Activated B cell treated with CpG ODN at 0.5 μM for 24 hours (primary cell): ENCODE data around the gene DAPK1. TPM values are rescaled to one million over a fixed set of nuclear protein-coding genes. Genes with fewer than 3 reads are reported as not detected.

ENCODE experiments used
- ATAC-seq: fragments of 200-7000 bp; cut with Tn5 transposase; one replicate; pipeline ENCODE4 v1.10.0; 2021; ENCODE audit warnings: low read depth, mild to moderate bottlenecking, moderate library complexity
- CTCF ChIA-PET: fragments of 350-600 bp; sonication (Branson Sonifier 250); formaldehyde crosslinking; loops from one replicate; lab custom pipeline; 2021; ENCODE audit warnings: antibody characterized with exemption; lab: Charles Lee
- POLR2A ChIA-PET: fragments of 350-600 bp; sonication (Branson Sonifier 250); formaldehyde crosslinking; loops from one replicate; lab custom pipeline; 2021; ENCODE audit warnings: antibody characterized with exemption; lab: Charles Lee
- DNase-seq: peaks from one replicate; pipeline ENCODE4 v3.0.0; 2022
- H3K27ac Mint-ChIP-seq: one replicate; pipeline ENCODE4 v1.8.0; 2020; ENCODE audit warnings: mixed read lengths
- H3K27me3 Mint-ChIP-seq: one replicate; pipeline ENCODE4 v1.8.0; 2021; ENCODE audit warnings: mixed read lengths
- H3K36me3 Mint-ChIP-seq: one replicate; pipeline ENCODE4 v1.8.0; 2021; ENCODE audit warnings: low read depth, mixed read lengths
- H3K4me1 Mint-ChIP-seq: one replicate; pipeline ENCODE4 v1.8.0; 2021; ENCODE audit warnings: mixed read lengths
- H3K4me3 Mint-ChIP-seq: one replicate; pipeline ENCODE4 v1.8.0; 2020; ENCODE audit warnings: mild to moderate bottlenecking, mixed read lengths
- H3K9me3 Mint-ChIP-seq: one replicate; pipeline ENCODE4 v1.8.0; 2020; ENCODE audit warnings: mixed read lengths
- CTCF ChIP-seq: fragments of 200-600 bp; IDR thresholded peaks from one replicate; pipeline ENCODE4 v1.8.0; 2022; ENCODE audit warnings: antibody characterized with exemption, mild to moderate bottlenecking
- intact Hi-C: fragments of 100-400 bp; cut with micrococcal nuclease; formaldehyde crosslinking; loops from one replicate; pipeline ENCODE4 v1.15.1; 2024
- total RNA-seq: library from RNA; stranded (reverse); gene quantifications from 2 replicates; pipeline ENCODE4 v1.2.3, GENCODE V29; 2022

DAPK1 gene
- total RNA-seq, 1 donor from 2014 or later, result 1.0 TPM

DNA sequence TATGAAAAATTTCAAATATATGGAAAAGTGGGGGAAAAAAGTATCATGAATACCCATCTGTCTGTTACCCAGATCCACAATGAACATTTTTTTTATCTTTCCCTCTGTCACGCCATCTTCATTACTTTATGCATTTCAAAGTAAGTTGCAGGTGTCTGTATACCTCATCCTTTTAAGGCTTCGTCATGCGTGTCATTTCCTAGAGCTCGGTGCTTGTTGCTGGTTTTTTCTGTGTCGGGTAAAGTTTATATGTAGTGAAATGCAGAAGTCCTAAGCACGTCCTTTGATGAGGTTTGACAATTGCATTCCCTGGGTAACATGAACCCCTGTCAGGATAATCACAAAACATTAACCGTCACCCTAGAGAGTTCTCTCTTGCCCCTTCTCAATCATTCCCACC is 52.1 kb downstream of the DAPK1 start:
- CTCF ChIA-PET, result no interaction called here
- H3K27ac Mint-ChIP-seq, result no peak overlapping the region
- no peak overlapping the region for H3K4me3 Mint-ChIP-seq
- H3K36me3 Mint-ChIP-seq, result no peaks in the 10 kb centered on the region
- DNase-seq (no peak), ATAC-seq (no peak)
- H3K4me1 Mint-ChIP-seq, result no peaks in the 10 kb centered on the region
- intact Hi-C loops, result no loop called here
- POLR2A ChIA-PET, result no interaction called here
- no peaks in the 10 kb centered on the region for H3K9me3 Mint-ChIP-seq
- no peak for TF ChIP-seq CTCF
- no peaks in the 10 kb centered on the region for H3K27me3 Mint-ChIP-seq

DNA sequence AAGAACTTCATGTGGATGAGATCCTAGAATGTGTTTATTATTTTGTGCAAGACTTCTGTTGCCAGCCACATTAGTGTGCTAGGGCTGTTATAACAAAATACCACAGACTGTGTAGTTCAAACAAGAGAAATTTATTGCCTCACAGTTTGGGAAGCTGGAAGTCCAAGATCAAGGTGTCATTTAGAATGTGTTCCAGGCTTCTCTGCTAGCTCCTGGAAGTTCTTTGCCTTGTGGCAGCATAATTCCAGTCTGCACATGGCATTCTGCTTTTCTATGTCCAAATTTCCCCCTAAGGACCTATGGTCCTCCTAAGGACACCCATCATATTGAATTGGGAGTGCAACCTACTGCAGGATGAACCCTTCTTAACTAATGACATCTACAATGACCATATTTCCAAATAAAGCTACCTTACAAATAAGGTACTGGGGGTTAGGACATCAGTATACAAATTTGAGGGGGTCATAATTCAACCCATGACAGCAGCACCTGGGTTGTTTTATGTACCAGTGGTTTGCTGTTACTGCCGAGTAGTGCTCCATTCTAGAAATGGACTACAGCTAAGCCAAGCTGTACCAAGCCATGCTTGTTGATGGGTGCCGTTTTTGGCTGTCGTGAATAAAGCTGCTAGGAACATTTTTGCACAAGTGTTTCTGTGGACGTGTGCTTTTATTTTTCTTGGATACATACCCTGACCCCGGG is 52.7 kb downstream of the DAPK1 start:
- no peak for TF ChIP-seq CTCF
- no peaks in the 10 kb centered on the region for H3K4me1 Mint-ChIP-seq
- DNase-seq (no peak), ATAC-seq (no peak)
- no peaks in the 10 kb centered on the region for H3K9me3 Mint-ChIP-seq
- POLR2A ChIA-PET, result no interaction called here
- H3K36me3 Mint-ChIP-seq, result no peaks in the 10 kb centered on the region
- intact Hi-C loops, result no loop called here
- CTCF ChIA-PET, result no interaction called here
- no peaks in the 10 kb centered on the region for H3K27me3 Mint-ChIP-seq
- H3K4me3 Mint-ChIP-seq, result no peak overlapping the region
- no peak overlapping the region for H3K27ac Mint-ChIP-seq

DNA sequence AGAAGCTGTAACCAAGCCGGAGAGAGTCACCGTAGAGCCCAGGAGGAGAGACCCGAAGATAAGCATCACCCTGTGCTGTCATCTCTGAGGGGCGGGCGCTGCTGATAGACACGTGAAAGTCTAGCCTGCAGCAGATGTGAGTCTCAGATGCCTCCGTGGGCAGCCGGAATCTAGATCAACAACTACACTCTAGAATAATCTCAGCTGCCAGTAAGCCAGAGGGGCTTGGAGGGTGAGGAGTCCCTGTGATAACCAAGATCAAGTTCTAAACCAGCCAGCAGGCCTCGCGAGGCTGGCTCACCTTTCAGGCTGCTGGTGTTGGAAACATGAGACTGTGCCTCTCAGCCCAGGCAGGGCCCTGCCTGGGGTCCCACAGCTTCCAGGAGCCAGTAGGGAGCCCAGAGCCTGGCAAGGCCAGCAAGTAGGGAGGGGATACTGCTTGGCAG is 54.1 kb downstream of the DAPK1 start:
- intact Hi-C loops, result no loop called here
- ATAC-seq, result no peak
- peaks cover 1% of the 10 kb centered on the region for H3K27me3 Mint-ChIP-seq
- no peak for DNase-seq
- CTCF ChIA-PET, result no interaction called here
- no peaks in the 10 kb centered on the region for H3K4me1 Mint-ChIP-seq
- H3K27ac Mint-ChIP-seq, result no peak overlapping the region
- no peak overlapping the region for H3K4me3 Mint-ChIP-seq
- TF ChIP-seq CTCF, result no peak
- no peaks in the 10 kb centered on the region for H3K36me3 Mint-ChIP-seq
- POLR2A ChIA-PET, result no interaction called here
- H3K9me3 Mint-ChIP-seq, result no peaks in the 10 kb centered on the region

DNA sequence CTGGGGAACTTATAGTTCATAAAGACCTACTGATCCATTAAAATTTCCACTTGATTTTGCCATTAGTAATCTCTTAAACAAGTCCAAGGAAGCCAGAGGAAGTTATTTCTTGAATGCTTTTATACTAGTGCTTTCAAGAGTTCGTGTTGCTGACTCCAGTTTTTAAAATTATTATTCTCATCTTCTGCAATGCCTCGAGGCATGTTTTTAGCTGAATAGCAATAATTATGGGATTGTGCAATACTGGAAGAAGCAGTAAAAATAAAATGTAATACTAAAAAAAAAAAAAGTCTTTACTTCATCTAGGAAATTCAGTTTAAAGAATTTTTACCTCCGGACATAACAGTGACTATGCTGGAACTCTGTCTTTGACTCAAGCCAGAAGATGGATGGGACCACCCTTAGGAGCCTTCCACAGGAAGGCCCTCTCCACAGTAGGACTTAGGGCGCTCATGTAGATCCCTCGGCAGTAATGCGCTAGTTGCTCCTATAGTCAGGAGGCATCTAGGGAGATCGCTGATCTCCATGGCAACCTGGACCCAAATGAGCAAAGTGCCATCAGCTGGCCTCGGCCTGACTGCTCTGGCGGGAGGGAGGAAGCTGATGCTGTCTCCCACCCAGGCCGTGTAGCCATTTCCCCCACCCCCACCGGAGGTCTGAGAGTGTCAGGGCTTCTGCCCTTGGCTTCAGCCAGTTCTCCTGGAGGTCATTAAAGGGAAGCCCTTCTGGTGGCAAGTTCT is 56.7 kb downstream of the DAPK1 start:
- Mint-ChIP-seq H3K4me1 (no peaks in the 10 kb centered on the region), H3K27ac (no peak overlapping the region), H3K9me3 (no peaks in the 10 kb centered on the region), H3K4me3 (no peak overlapping the region), H3K36me3 (no peaks in the 10 kb centered on the region), H3K27me3 (peaks cover 1% of the 10 kb centered on the region)
- no peak for DNase-seq
- ChIA-PET POLR2A (no interaction called here), CTCF (no interaction called here)
- no peak for TF ChIP-seq CTCF
- intact Hi-C loops, result no loop called here
- no peak for ATAC-seq

- TF ChIP-seq CTCF, result no peak
These were observed 57.3 kb downstream of the DAPK1 start for GRCh38 chr9:87554976-87555375.

More at GRCh38 chr9:87554976-87555375, 57.3 kb downstream of the DAPK1 start:
- DNase-seq (no peak), ATAC-seq (no peak)
- Mint-ChIP-seq H3K4me3 (no peak overlapping the region), H3K27ac (no peak overlapping the region), H3K36me3 (no peaks in the 10 kb centered on the region), H3K4me1 (no peaks in the 10 kb centered on the region), H3K9me3 (no peaks in the 10 kb centered on the region), H3K27me3 (peaks cover 1% of the 10 kb centered on the region)
- ChIA-PET CTCF (no interaction called here), POLR2A (no interaction called here)
- intact Hi-C loops, result no loop called here
